ENCODE data around the gene PAPSS1. TPM values are rescaled to one million over a fixed set of nuclear protein-coding genes. Genes with fewer than 3 reads are reported as not detected.
A peak's percentile ranks its signal among the peaks of the same experiment; 100 is the strongest.
"Not testable (repeated sequence)": the region's sequence is repeated elsewhere in the genome, so short reads cannot be mapped to it uniquely, and the experiment has no call there.

Gene PAPSS1
- total RNA-seq, 4 donors from 2014 or later: 40.4 to 80.8 (median 49.5) TPM

DNA sequence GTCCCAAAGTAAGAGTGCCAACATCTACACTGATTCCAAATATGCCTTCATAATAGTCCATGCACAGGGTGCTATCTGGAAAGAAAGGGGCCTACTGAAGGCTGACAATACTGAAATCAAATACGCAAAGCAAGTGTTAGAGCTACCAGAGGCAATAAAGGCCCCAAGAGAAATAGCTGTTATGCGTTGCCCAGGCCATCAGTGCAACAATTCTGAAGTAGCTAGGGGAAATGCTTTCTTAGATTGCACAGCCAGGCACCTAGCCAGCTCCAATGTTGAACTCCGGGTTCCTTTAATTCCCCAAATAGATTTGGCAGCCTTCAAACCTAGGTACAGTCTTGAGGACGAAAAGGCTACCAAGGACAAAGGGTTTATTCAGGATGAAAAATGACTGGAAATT, 17.4 kb upstream of the PAPSS1 start:
- no peaks in the 10 kb centered on the region for H3K36me3 ChIP-seq

DNA sequence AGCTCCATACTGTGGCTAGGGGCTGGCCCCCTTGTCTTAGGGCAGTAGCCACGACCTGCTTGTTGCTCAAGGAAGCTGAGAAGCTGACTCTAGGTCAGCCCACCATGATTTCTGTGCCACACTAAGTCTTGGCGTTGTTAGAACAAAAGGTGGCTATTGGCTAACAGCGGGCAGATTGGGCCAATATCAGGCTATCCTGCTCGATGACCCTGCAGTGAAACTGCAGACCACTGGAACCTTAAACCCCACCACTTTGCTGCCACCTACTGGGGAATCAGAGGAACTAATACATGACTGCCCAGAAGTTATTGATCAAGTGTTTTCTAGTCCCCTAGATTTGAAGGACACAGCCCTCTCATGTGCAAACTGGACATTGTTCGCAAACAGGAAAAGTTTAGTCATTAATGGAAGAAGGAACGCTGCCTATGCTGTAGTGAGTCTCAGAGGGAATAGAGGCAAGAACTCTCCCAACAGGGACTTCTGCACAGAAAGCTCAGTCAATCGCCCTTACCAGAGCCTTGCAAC, 17.0 kb upstream of the PAPSS1 start:
- H3K27ac ChIP-seq: no peak overlapping the region
- no peak overlapping the region for H3K4me3 ChIP-seq
- no peak for DNase-seq (ENCODE audit: low spot score in 2 of 2)
- TF ChIP-seq, protein P1, sequence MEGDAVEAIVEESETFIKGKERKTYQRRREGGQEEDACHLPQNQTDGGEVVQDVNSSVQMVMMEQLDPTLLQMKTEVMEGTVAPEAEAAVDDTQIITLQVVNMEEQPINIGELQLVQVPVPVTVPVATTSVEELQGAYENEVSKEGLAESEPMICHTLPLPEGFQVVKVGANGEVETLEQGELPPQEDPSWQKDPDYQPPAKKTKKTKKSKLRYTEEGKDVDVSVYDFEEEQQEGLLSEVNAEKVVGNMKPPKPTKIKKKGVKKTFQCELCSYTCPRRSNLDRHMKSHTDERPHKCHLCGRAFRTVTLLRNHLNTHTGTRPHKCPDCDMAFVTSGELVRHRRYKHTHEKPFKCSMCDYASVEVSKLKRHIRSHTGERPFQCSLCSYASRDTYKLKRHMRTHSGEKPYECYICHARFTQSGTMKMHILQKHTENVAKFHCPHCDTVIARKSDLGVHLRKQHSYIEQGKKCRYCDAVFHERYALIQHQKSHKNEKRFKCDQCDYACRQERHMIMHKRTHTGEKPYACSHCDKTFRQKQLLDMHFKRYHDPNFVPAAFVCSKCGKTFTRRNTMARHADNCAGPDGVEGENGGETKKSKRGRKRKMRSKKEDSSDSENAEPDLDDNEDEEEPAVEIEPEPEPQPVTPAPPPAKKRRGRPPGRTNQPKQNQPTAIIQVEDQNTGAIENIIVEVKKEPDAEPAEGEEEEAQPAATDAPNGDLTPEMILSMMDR (IDR thresholded peaks at IDR 0.05): peak; percentile 60 to 76 (median 61)
- TF ChIP-seq EP300 (IDR thresholded peaks at IDR 0.05) (no peak), POLR2A (IDR thresholded peaks at IDR 0.05) (no peak)
- H3K36me3 ChIP-seq: no peaks in the 10 kb centered on the region
- peaks cover 0 to 19% (median 7%) of the 10 kb centered on the region in 4 donors for H3K4me1 ChIP-seq
- H3K27me3 ChIP-seq: no peaks in the 10 kb centered on the region
- WGBS, 2 donors: 63 to 69% methylated on average over 7 of the region's 7 CpGs
- H3K9me3 ChIP-seq: no peaks in the 10 kb centered on the region

More for the DNA sequence above, 17.4 kb upstream of the PAPSS1 start:
- H3K4me1 ChIP-seq: peaks cover 0 to 19% (median 8%) of the 10 kb centered on the region in 4 donors
- no peak overlapping the region for H3K4me3 ChIP-seq
- TF ChIP-seq EP300 (IDR thresholded peaks at IDR 0.05) (no peak), POLR2A (IDR thresholded peaks at IDR 0.05) (no peak)
- TF ChIP-seq, protein P1 (IDR thresholded peaks at IDR 0.05): no peak
- no peak for DNase-seq (ENCODE audit: low spot score in 2 of 2)
- H3K9me3 ChIP-seq: no peaks in the 10 kb centered on the region
- H3K27me3 ChIP-seq: no peaks in the 10 kb centered on the region
- H3K27ac ChIP-seq: no peak overlapping the region
- WGBS, 2 donors: 67 to 69% methylated on average over 4 of the region's 4 CpGs

DNA sequence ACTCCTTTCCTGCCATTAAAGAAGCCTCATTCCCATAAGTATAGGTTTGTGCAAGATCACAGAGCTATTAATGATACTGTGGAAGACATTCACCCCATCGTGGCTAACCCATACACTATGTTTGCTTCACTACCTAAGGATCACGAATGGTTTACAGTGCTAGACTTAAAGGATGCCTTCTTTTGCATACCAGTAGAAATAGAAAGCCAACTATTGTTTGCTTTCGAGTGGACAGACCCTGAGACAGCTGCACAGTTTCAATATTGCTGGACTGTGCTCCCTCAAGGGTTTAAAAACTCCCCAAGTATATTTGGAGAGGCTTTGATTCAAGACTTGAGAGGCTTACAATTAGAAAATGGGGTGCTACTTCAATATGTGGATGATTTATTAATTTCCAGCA, 16.0 kb upstream of the PAPSS1 start:
- no peaks in the 10 kb centered on the region for H3K36me3 ChIP-seq
- no peak for DNase-seq (ENCODE audit: low spot score in 2 of 2)
- H3K4me1 ChIP-seq: peaks cover 0 to 10% (median 4%) of the 10 kb centered on the region in 4 donors
- H3K9me3 ChIP-seq: no peaks in the 10 kb centered on the region
- 58 to 62% methylated on average over 3 of the region's 3 CpGs for WGBS, 2 donors
- TF ChIP-seq EP300 (IDR thresholded peaks at IDR 0.05) (no peak), POLR2A (IDR thresholded peaks at IDR 0.05) (no peak)
- TF ChIP-seq, protein P1 (IDR thresholded peaks at IDR 0.05): no peak
- no peaks in the 10 kb centered on the region for H3K27me3 ChIP-seq
- H3K27ac ChIP-seq: no peak overlapping the region
- no peak overlapping the region for H3K4me3 ChIP-seq

DNA sequence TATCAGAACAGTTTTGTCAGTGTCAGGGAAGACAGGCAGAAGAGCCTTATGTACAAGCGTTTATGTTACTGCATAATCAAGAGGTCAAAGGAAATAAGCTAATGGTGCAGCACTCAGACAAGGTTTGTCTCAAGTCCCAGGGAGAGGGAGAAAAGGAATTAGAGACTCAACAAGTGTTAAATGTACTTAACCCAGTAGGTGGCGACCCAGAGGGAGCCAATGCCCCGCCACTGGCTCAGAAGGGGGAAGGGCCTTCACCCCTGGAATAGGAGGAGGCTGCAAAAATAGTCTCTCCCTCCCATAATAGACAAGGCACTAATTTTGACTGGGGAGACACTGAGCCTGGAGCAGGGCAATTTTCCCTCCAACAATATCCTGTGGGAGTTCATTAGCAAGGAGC, 14.1 kb upstream of the PAPSS1 start:
- H3K4me1 ChIP-seq: no peaks in the 10 kb centered on the region
- H3K27me3 ChIP-seq: no peaks in the 10 kb centered on the region
- no peak overlapping the region for H3K4me3 ChIP-seq
- H3K27ac ChIP-seq: no peak overlapping the region
- H3K36me3 ChIP-seq: no peaks in the 10 kb centered on the region
- WGBS, 2 donors: 45 to 51% methylated on average over 3 of the region's 3 CpGs
- TF ChIP-seq EP300 (IDR thresholded peaks at IDR 0.05): no peak
- TF ChIP-seq, protein P1 (IDR thresholded peaks at IDR 0.05): no peak
- no peak for TF ChIP-seq POLR2A (IDR thresholded peaks at IDR 0.05)
- DNase-seq (ENCODE audit: low spot score in 2 of 2): no peak
- H3K9me3 ChIP-seq: no peaks in the 10 kb centered on the region

DNA sequence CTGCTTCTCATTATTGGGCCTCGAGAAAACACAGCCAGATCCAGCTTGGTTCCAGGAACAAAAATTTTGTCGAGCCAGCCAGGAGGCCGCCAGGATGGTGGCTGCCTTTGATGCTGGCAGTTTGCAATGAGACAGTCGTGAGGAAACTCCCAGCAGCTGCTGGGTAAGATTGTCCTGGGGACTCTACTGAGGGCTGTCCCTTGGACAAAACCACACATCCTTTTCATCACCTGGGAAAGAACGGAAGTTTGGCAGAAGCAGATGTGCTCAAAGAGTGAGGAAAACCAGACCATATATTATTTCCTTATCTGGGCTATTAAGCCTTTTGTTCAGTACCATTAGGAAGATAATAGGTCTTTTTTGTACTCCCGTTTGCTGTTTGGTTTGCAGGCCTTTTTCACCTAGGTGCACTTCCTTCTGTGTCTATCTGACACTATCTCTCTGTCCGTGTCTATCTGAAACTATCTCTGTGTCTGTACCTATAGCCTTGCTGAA, 13.4 kb upstream of the PAPSS1 start:
- no peaks in the 10 kb centered on the region for H3K9me3 ChIP-seq
- H3K4me1 ChIP-seq: no peaks in the 10 kb centered on the region
- no peaks in the 10 kb centered on the region for H3K27me3 ChIP-seq
- no peak overlapping the region for H3K4me3 ChIP-seq
- 51 to 53% methylated on average over 7 of the region's 7 CpGs for WGBS, 2 donors
- TF ChIP-seq EP300 (IDR thresholded peaks at IDR 0.05) (no peak), POLR2A (IDR thresholded peaks at IDR 0.05) (no peak)
- TF ChIP-seq, protein P1 (IDR thresholded peaks at IDR 0.05): no peak
- DNase-seq (ENCODE audit: low spot score in 2 of 2): no peak
- no peaks in the 10 kb centered on the region for H3K36me3 ChIP-seq
- H3K27ac ChIP-seq: no peak overlapping the region

DNA sequence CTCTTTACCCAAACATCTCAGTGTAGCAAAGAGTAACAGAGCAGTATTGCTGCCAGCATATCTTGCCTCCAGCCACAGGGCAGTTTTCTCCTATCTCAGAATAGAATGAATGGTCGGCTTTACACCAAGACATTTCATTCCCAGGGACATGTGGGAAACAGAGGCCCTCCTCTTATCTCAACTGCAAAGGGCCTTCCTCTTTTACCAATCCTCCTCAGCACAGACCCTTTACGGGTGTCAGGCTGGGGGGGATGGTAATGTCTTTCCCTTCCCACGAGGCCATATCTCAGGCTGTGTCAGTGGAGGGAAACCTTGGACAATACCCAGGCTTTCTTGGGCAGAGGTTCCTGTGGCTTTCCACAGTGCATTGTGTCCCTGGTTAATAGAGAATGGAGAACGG, 9.0 kb upstream of the PAPSS1 start:
- H3K27me3 ChIP-seq; H3K4me3 ChIP-seq; DNase-seq (ENCODE audit: low spot score in 2 of 2); H3K4me1 ChIP-seq; H3K27ac ChIP-seq; H3K36me3 ChIP-seq; H3K9me3 ChIP-seq: not testable (repeated sequence)
- WGBS, 2 donors: 34 to 45% methylated on average over 4 of the region's 4 CpGs

DNA sequence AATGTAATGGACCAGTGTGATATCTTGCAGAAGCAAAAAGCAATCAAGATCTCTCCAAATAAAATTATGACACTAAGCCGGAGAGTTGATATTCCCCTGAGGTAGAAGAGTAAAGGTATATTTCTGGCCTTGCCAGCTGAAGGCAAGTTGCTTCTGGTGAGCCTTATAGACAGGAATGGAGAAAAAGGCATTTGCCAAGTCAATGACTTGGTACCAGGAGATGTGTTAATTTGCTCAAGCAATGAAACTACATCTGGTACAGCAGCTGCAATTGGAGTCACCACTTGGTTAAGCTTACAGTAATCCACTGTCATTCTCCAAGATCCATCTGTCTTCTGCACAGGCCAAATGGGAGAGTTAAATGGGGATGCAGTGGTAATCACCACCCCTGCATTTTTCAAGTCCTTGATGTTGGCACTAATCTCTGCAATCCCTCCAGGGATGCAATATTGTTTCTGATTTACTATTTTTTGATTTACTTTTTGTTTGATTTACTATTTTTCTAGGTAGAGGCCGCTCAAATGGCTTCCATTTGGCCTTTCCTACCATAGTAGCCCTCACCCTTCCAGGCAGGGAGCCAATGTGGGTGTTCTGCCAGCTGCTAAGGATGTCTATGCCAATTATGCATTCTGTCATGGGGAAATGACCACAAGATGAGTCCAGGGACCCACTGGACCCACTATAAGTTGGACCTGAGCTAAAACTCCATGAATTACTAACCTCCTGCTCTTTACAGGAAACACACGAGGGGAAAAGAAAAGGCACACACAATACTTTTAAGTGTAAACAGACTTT, 6.3 kb upstream of the PAPSS1 start:
- 82 to 92% methylated on average over 3 of the region's 3 CpGs for WGBS, 2 donors
- not testable (repeated sequence) for H3K36me3 ChIP-seq

More for the DNA sequence above, 6.3 kb upstream of the PAPSS1 start:
- not testable (repeated sequence) for H3K27me3 ChIP-seq; H3K9me3 ChIP-seq; H3K4me3 ChIP-seq; H3K4me1 ChIP-seq; H3K27ac ChIP-seq; DNase-seq (ENCODE audit: low spot score in 2 of 2)

Measured in tibial nerve (tissue), 4 donors.